ENCODE measurements around the gene TTC39C. TPM values are rescaled to one million over a fixed set of nuclear protein-coding genes. Genes with fewer than 3 reads are reported as not detected.

Gene TTC39C
- total RNA-seq, 1 donor: 42.7 TPM

DNA sequence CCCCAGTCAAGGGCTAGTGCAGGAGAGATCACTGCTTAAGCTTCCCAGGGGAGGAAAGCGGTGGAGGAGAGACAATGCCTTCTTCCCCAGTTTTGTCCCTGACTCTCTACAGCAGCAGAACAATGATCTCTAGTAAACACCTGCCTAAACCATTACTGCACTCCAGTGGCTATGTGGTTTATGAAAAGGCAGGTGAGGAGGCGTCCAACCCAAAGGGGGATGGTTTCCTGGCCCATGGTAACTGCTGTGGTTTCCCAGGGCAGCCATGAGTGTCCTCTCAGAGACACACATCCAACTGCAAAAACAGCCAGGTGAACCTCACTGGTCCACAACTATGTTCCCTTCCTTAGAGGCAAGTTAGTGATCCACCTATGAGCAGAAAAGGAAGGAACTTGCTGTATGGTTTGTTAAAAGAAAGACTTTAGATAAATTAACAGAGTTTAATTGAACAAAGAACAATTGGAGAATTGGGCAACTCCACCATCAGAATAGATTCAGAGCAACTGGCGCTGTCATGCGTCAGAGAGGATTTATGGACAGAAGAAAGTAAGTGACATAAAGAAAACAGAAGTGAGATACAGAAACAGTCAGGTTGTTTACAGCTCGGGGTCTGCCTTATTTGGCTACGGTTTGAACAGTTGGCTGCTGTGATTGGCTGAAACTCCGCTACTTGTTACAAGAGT is 4.8 kb upstream of the TTC39C start:
- H3K4me1 ChIP-seq (ENCODE audit: insufficient read depth, low read length): peaks cover 4% of the 10 kb centered on the region
- H3K4me2 ChIP-seq (ENCODE audit: insufficient read depth, low read length): no peak overlapping the region

DNA sequence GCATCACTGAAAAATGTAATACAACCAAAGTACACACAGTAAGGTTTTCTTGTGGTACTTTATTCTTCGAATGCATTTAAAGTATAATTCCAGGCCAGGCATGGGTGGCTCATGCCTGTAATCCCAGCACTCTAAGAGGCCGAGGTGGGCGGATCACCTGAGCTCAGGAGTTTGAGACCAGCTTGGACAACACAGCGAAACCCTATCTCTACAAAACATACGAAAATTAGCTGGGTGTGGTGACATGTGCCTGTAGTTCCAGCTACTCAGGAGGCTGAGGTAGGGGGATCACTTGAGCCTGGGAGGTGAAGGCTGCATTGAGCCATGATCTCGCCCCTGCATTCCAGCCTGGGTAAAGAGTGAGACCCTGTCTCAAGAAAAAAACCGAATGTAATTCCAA is 3.9 kb upstream of the TTC39C start:
- TF ChIP-seq, protein P1, sequence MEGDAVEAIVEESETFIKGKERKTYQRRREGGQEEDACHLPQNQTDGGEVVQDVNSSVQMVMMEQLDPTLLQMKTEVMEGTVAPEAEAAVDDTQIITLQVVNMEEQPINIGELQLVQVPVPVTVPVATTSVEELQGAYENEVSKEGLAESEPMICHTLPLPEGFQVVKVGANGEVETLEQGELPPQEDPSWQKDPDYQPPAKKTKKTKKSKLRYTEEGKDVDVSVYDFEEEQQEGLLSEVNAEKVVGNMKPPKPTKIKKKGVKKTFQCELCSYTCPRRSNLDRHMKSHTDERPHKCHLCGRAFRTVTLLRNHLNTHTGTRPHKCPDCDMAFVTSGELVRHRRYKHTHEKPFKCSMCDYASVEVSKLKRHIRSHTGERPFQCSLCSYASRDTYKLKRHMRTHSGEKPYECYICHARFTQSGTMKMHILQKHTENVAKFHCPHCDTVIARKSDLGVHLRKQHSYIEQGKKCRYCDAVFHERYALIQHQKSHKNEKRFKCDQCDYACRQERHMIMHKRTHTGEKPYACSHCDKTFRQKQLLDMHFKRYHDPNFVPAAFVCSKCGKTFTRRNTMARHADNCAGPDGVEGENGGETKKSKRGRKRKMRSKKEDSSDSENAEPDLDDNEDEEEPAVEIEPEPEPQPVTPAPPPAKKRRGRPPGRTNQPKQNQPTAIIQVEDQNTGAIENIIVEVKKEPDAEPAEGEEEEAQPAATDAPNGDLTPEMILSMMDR (IDR thresholded peaks at IDR 0.05; ENCODE audit: extremely low read depth, low read depth, low read length): no peak
- no peaks in the 10 kb centered on the region for H3K36me3 ChIP-seq (ENCODE audit: insufficient read depth, low read length)
- H3K27ac ChIP-seq (ENCODE audit: low read depth, low read length): no peak overlapping the region
- H3K4me3 ChIP-seq (ENCODE audit: insufficient read depth, low read length): no peak overlapping the region
- H3K4me1 ChIP-seq (ENCODE audit: insufficient read depth, low read length): peaks cover 6% of the 10 kb centered on the region
- DNase-seq (ENCODE audit: insufficient read length, low spot score, missing footprints): no peak
- H3K9me3 ChIP-seq (ENCODE audit: low read depth, low read length): no peaks in the 10 kb centered on the region
- H2AFZ ChIP-seq (ENCODE audit: low read length): no peak overlapping the region
- H3K4me2 ChIP-seq (ENCODE audit: insufficient read depth, low read length): no peak overlapping the region
- H4K20me1 ChIP-seq (ENCODE audit: insufficient read depth, low read length): no peaks in the 10 kb centered on the region
- H3K79me2 ChIP-seq (ENCODE audit: insufficient read depth, low read length): peaks cover under 1% of the 10 kb centered on the region
- H3K27me3 ChIP-seq (ENCODE audit: insufficient read depth, low read length): peaks cover 22% of the 10 kb centered on the region

More for the DNA sequence above, 4.8 kb upstream of the TTC39C start:
- no peaks in the 10 kb centered on the region for H3K36me3 ChIP-seq (ENCODE audit: insufficient read depth, low read length)
- H3K9me3 ChIP-seq (ENCODE audit: low read depth, low read length): no peaks in the 10 kb centered on the region
- no peak overlapping the region for H2AFZ ChIP-seq (ENCODE audit: low read length)
- H3K27me3 ChIP-seq (ENCODE audit: insufficient read depth, low read length): peaks cover 22% of the 10 kb centered on the region
- H3K4me3 ChIP-seq (ENCODE audit: insufficient read depth, low read length): no peak overlapping the region
- no peaks in the 10 kb centered on the region for H4K20me1 ChIP-seq (ENCODE audit: insufficient read depth, low read length)
- no peak overlapping the region for H3K27ac ChIP-seq (ENCODE audit: low read depth, low read length)
- no peaks in the 10 kb centered on the region for H3K79me2 ChIP-seq (ENCODE audit: insufficient read depth, low read length)
- no peak for DNase-seq (ENCODE audit: insufficient read length, low spot score, missing footprints)
- TF ChIP-seq, protein P1 (IDR thresholded peaks at IDR 0.05; ENCODE audit: extremely low read depth, low read depth, low read length): no peak

DNA sequence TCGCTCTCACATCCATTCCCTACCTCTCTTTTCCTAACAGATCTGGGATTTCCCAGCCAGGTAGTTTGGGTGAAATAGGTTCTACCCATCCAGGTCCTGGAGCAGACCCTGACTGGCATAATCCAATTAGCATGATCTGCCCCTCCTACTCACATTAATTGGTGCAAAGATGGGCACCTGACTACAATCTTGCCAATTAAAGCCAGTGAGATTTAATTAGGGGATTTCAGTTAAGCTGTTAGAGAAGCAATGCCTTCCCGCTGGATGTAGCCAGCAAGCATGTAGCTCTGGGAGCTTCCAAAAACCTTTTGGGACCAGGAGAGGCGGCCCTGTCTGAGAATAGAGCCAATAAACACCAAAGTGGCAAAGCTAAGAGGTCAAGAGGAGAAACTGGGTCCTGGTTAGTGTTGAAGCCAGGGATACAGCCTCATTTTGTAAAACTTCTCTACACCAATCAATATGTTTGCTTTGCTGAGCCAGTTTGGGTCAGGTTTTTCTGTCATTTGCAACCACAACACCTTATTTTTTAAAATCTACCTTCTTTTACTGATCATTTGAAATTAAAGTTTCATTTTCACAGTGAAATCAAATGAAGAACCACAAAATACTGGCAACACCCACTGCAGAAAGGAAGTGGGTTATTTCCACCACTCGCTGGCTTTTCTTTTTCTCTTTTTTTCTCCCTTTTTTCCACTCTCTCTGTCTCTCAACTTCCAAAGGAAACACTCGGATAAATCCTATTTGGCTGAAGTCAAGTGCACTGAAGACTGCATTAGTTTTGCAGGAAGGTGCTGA is 3.2 kb upstream of the TTC39C start:
- peaks cover 7% of the 10 kb centered on the region for H3K79me2 ChIP-seq (ENCODE audit: insufficient read depth, low read length)
- H3K27ac ChIP-seq (ENCODE audit: low read depth, low read length): no peak overlapping the region
- H3K4me2 ChIP-seq (ENCODE audit: insufficient read depth, low read length): no peak overlapping the region
- H3K9me3 ChIP-seq (ENCODE audit: low read depth, low read length): no peaks in the 10 kb centered on the region
- peaks cover 12% of the 10 kb centered on the region for H3K4me1 ChIP-seq (ENCODE audit: insufficient read depth, low read length)
- no peak for DNase-seq (ENCODE audit: insufficient read length, low spot score, missing footprints)
- TF ChIP-seq, protein P1 (IDR thresholded peaks at IDR 0.05; ENCODE audit: extremely low read depth, low read depth, low read length): no peak
- H2AFZ ChIP-seq (ENCODE audit: low read length): no peak overlapping the region
- no peak overlapping the region for H3K4me3 ChIP-seq (ENCODE audit: insufficient read depth, low read length)
- H4K20me1 ChIP-seq (ENCODE audit: insufficient read depth, low read length): no peaks in the 10 kb centered on the region
- H3K36me3 ChIP-seq (ENCODE audit: insufficient read depth, low read length): no peaks in the 10 kb centered on the region
- H3K27me3 ChIP-seq (ENCODE audit: insufficient read depth, low read length): peaks cover 22% of the 10 kb centered on the region

- H3K4me2 ChIP-seq (ENCODE audit: insufficient read depth, low read length): no peak overlapping the region
- H3K27ac ChIP-seq (ENCODE audit: low read depth, low read length): no peak overlapping the region
- no peak overlapping the region for H3K4me3 ChIP-seq (ENCODE audit: insufficient read depth, low read length)
- no peak for DNase-seq (ENCODE audit: insufficient read length, low spot score, missing footprints)
- no peaks in the 10 kb centered on the region for H3K9me3 ChIP-seq (ENCODE audit: low read depth, low read length)
- peaks cover 22% of the 10 kb centered on the region for H3K27me3 ChIP-seq (ENCODE audit: insufficient read depth, low read length)
- H3K36me3 ChIP-seq (ENCODE audit: insufficient read depth, low read length): no peaks in the 10 kb centered on the region
- peaks cover 21% of the 10 kb centered on the region for H3K4me1 ChIP-seq (ENCODE audit: insufficient read depth, low read length)
- TF ChIP-seq, protein P1 (IDR thresholded peaks at IDR 0.05; ENCODE audit: extremely low read depth, low read depth, low read length): no peak
- peaks cover 24% of the 10 kb centered on the region for H3K79me2 ChIP-seq (ENCODE audit: insufficient read depth, low read length)
- H2AFZ ChIP-seq (ENCODE audit: low read length): no peak overlapping the region
- H4K20me1 ChIP-seq (ENCODE audit: insufficient read depth, low read length): peaks cover 9% of the 10 kb centered on the region
These were observed 1.5 kb upstream of the TTC39C start for GRCh38 chr18:24013051-24013450.

Data from osteoblast (primary cell).